HUES64 (cell line): ENCODE measurements around the gene OR2T34.
"Not testable (repeated sequence)": the region's sequence is repeated elsewhere in the genome, so short reads cannot be mapped to it uniquely, and the experiment has no call there.

ENCODE experiments used
- H3K27ac ChIP-seq: 2 replicates; pipeline ENCODE4 v1.7.0; 2013; ENCODE audit warnings: low read depth, low read length, inconsistent platforms
- H3K27me3 ChIP-seq: 2 replicates; pipeline ENCODE4 v1.6.1; 2013; ENCODE audit warnings: mild to moderate bottlenecking, low read length; ENCODE audit not compliant: insufficient read depth
- H3K36me3 ChIP-seq: 2 replicates; pipeline ENCODE4 v1.6.1; 2013; ENCODE audit warnings: mild to moderate bottlenecking, low read length; ENCODE audit not compliant: insufficient read depth
- H3K4me1 ChIP-seq: 2 replicates; pipeline ENCODE4 v1.6.1; 2013; ENCODE audit warnings: mild to moderate bottlenecking, low read length, moderate library complexity; ENCODE audit not compliant: insufficient read depth
- H3K4me3 ChIP-seq: 2 replicates; pipeline ENCODE4 v1.5.1; 2013; ENCODE audit warnings: mild to moderate bottlenecking, low read length, moderate library complexity
- H3K9ac ChIP-seq: 2 replicates; pipeline ENCODE4 v1.6.1; 2013; ENCODE audit warnings: mild to moderate bottlenecking, low read depth, low read length
- H3K9me3 ChIP-seq: 2 replicates; pipeline ENCODE4 v1.6.1; 2013; ENCODE audit warnings: low read depth, low read length; ENCODE audit not compliant: insufficient read depth
- WGBS: fragments of 150-250, 120-280 bp; methylation state at CpG from one replicate; pipeline ENCODE4 v1.1.7; 2013; ENCODE audit warnings: missing lambda C conversion rate; 5-methylcytosine and 5-hydroxymethylcytosine counted together

The OR2T34 gene

DNA sequence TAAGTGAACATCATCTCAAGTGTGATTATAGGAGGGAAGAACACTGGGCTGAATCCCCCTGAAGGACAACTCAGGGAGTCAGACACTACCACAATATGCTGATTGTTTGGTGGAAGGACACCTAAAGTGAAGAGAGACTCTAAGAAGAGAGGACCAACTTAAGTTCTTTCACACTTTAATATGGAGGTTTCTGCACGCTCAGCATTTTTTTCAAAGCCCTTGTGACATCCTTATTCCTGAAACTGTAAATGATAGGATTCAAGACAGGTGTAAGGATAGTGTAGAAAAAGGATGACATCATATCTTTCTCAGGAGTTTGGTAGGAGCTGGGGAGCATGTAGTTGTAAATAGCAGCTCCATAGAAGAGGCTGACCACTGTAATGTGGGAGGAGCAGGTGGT, 18.1 kb upstream of the OR2T34 start:
- H3K4me3 ChIP-seq: no peak overlapping the region
- H3K36me3 ChIP-seq: no peaks in the 10 kb centered on the region
- no peaks in the 10 kb centered on the region for H3K27me3 ChIP-seq
- H3K4me1 ChIP-seq: no peaks in the 10 kb centered on the region
- peaks cover 97% of the 10 kb centered on the region for H3K9me3 ChIP-seq
- H3K27ac ChIP-seq: no peak overlapping the region
- H3K9ac ChIP-seq: no peak overlapping the region
- 63% methylated on average over 1 of the region's 1 CpG for WGBS

DNA sequence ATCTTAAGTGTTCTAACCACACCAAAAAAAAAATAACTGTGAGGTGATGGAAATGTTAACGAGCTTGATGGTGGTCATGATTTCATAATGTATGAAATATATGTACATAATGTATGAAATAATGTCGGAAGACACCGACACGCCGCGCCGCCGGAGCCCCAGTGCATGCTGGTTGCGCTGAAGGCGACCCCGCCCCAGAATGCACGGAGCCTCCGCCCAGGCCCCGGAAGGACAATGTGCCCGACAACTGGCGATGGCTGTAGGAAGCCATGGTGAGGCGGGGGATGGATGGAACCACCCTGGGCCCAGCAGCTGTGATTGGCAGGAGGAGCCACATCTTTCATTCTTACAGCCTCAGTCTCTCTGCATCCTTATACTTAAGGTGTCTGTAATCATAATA, 15.5 kb upstream of the OR2T34 start:
- no peak overlapping the region for H3K27ac ChIP-seq
- H3K4me1 ChIP-seq: no peaks in the 10 kb centered on the region
- H3K9me3 ChIP-seq: peaks cover 99% of the 10 kb centered on the region
- no peaks in the 10 kb centered on the region for H3K36me3 ChIP-seq
- no peak overlapping the region for H3K4me3 ChIP-seq
- no peaks in the 10 kb centered on the region for H3K27me3 ChIP-seq
- H3K9ac ChIP-seq: no peak overlapping the region
- 88% methylated on average over 17 of the region's 17 CpGs for WGBS

- WGBS: 56% methylated on average over 1 of the region's 3 CpGs
- no peaks in the 10 kb centered on the region for H3K36me3 ChIP-seq
- H3K4me1 ChIP-seq: no peaks in the 10 kb centered on the region
- H3K27ac ChIP-seq: no peak overlapping the region
- H3K4me3 ChIP-seq: no peak overlapping the region
- peaks cover 98% of the 10 kb centered on the region for H3K9me3 ChIP-seq
- H3K27me3 ChIP-seq: no peaks in the 10 kb centered on the region
- no peak overlapping the region for H3K9ac ChIP-seq
These were observed 14.8 kb upstream of the OR2T34 start for GRCh38 chr1:248589334-248589733.

- H3K4me1 ChIP-seq: no peaks in the 10 kb centered on the region
- WGBS: 84% methylated on average over 3 of the region's 3 CpGs
- H3K9me3 ChIP-seq: peaks cover 89% of the 10 kb centered on the region
- H3K27ac ChIP-seq: no peak overlapping the region
- no peaks in the 10 kb centered on the region for H3K27me3 ChIP-seq
- H3K4me3 ChIP-seq: no peak overlapping the region
- no peak overlapping the region for H3K9ac ChIP-seq
- H3K36me3 ChIP-seq: no peaks in the 10 kb centered on the region
These were observed 10.7 kb upstream of the OR2T34 start for GRCh38 chr1:248585266-248585665.

- Histone ChIP-seq H3K9ac (no peak overlapping the region), H3K27me3 (no peaks in the 10 kb centered on the region), H3K36me3 (no peaks in the 10 kb centered on the region), H3K9me3 (peaks cover 45% of the 10 kb centered on the region), H3K4me3 (no peak overlapping the region), H3K4me1 (no peaks in the 10 kb centered on the region), H3K27ac (no peak overlapping the region)
- 76% methylated on average over 8 of the region's 9 CpGs for WGBS
These were observed 1.9 kb upstream of the OR2T34 start for GRCh38 chr1:248576260-248576980.

GRCh38 chr1:248573856-248574255, 701 bp downstream of the OR2T34 start:
- peaks cover 29% of the 10 kb centered on the region for H3K9me3 ChIP-seq
- H3K4me3 ChIP-seq, H3K9ac ChIP-seq, H3K4me1 ChIP-seq, H3K27me3 ChIP-seq, H3K36me3 ChIP-seq, H3K27ac ChIP-seq: not testable (repeated sequence)
- WGBS: 76% methylated on average over 3 of the region's 8 CpGs

DNA sequence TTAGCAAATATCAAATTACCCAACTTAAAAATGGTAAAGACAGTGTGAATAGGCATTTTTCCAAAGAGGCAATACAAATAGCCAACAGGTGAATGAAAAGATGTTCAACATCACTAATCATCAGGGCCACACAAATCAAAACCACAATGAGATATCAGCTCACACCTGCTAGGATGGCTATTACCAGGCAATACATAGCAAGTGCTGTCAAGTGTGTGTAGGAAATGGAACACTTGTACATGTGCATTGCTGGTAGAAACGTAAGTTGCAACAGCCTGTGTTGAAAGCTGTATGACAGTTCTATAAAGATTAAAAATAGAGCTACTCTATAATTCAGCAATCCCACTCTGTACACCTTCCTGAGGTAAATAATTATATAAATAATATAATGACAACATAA, 2.5 kb downstream of the OR2T34 start:
- not testable (repeated sequence) for H3K27me3 ChIP-seq, H3K9ac ChIP-seq, H3K36me3 ChIP-seq, H3K4me3 ChIP-seq, H3K27ac ChIP-seq, H3K4me1 ChIP-seq
- no CpG with 5 or more reads among the region's 1 CpG for WGBS
- H3K9me3 ChIP-seq: peaks cover 19% of the 10 kb centered on the region

GRCh38 chr1:248570811-248571210, 3.7 kb downstream of the OR2T34 start:
- 100% methylated on average over 2 of the region's 3 CpGs for WGBS
- not testable (repeated sequence) for H3K9ac ChIP-seq, H3K4me3 ChIP-seq, H3K4me1 ChIP-seq, H3K27me3 ChIP-seq, H3K27ac ChIP-seq, H3K36me3 ChIP-seq
- peaks cover 14% of the 10 kb centered on the region for H3K9me3 ChIP-seq

DNA sequence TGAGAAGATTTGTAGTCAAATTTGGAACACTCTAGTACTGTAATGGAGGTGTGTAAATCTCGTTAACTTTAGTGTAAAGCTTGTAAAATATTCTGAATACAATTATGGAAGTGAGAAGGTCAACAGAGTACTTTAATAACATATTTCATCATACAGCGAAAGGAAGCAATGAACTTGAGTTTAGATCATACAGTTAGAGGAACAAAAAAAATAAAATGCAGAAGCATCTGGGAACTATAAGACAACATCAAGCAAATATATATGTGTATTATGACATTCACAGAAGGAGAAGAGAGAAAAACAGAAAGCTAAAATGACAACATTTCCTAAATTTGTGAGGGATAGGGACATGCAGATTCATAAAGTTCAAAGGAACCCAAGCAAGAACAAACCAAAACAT, 5.5 kb downstream of the OR2T34 start:
- not testable (repeated sequence) for H3K36me3 ChIP-seq, H3K9ac ChIP-seq, H3K4me3 ChIP-seq, H3K27ac ChIP-seq, H3K27me3 ChIP-seq, H3K4me1 ChIP-seq
- WGBS: 33% methylated on average over 1 of the region's 2 CpGs
- H3K9me3 ChIP-seq: peaks cover 23% of the 10 kb centered on the region

DNA sequence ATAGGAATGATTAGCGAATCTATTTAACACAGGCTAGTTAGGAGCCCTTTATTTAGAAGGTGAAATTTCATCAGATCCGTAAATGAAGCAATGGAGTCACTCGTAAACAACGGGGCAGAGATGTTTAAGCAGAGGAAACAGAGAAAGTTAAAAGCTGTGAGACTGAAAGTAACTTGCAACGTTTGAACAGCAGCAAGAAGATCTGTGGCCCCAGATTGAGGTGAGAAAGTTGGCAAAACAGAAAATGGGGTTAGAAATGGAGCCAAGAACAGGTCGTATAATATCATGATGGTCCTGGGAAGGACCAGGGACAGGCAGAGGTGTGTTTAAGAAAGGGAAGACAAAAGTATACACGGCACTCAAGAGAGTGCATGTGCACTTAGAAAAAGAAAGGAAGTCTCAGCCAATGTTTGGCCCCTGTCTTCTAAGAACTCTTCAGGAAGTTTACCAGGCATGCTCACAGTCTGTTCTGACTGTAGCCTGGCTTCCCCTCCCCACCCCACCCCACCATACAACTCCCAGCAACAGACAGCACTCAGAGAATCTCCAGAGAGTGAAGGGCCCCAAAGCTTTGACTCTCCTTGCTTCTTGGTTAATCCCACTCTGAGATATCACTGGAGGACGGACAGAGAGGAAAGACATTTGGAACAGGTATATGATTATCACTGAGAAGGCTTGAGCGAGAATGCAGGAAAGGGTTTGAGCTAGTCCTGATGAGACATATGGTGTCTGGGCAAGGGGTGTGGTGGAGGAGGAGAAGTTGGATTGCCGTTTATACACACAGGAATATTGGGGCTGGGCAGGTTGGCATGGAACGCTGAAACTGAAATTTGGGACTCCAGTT, 8.8 kb downstream of the OR2T34 start:
- H3K4me3 ChIP-seq, H3K36me3 ChIP-seq, H3K4me1 ChIP-seq, H3K9ac ChIP-seq, H3K27ac ChIP-seq, H3K27me3 ChIP-seq: not testable (repeated sequence)
- WGBS: 69% methylated on average over 10 of the region's 11 CpGs
- peaks cover 20% of the 10 kb centered on the region for H3K9me3 ChIP-seq

DNA sequence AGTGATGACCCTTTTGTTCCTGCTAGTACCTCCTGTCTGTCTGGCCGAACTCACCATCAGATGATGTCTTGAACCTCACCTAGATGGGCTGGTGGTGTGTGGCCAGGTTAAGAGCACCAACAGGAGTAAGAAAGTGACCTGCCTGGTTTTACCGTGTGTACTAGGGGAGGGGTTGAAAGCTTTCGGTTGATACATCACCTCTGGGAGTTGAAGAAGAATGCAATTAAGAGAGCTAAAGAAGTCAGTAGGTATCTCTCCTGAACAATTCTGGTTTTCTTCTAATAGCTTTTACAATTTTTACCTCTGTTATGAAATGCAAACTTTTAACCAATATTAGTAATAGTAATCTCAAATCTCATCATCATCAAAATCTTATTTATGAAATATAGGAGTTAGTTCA, 11.9 kb downstream of the OR2T34 start, which contains the start of gene OR2T29:
TSS of gene OR2T29 (minus strand) at position 101 of the 400 bp plus-strand sequence. CDS start 3,281 bp downstream, outside the sequence.
- H3K9ac ChIP-seq, H3K27me3 ChIP-seq, H3K4me1 ChIP-seq, H3K36me3 ChIP-seq, H3K4me3 ChIP-seq, H3K27ac ChIP-seq: not testable (repeated sequence)
- WGBS: 83% methylated on average over 1 of the region's 3 CpGs
- peaks cover 15% of the 10 kb centered on the region; the same call in 1 of the 2 replicates for H3K9me3 ChIP-seq
